ENCODE measurements around the gene JMY.

JMY gene, protein sequence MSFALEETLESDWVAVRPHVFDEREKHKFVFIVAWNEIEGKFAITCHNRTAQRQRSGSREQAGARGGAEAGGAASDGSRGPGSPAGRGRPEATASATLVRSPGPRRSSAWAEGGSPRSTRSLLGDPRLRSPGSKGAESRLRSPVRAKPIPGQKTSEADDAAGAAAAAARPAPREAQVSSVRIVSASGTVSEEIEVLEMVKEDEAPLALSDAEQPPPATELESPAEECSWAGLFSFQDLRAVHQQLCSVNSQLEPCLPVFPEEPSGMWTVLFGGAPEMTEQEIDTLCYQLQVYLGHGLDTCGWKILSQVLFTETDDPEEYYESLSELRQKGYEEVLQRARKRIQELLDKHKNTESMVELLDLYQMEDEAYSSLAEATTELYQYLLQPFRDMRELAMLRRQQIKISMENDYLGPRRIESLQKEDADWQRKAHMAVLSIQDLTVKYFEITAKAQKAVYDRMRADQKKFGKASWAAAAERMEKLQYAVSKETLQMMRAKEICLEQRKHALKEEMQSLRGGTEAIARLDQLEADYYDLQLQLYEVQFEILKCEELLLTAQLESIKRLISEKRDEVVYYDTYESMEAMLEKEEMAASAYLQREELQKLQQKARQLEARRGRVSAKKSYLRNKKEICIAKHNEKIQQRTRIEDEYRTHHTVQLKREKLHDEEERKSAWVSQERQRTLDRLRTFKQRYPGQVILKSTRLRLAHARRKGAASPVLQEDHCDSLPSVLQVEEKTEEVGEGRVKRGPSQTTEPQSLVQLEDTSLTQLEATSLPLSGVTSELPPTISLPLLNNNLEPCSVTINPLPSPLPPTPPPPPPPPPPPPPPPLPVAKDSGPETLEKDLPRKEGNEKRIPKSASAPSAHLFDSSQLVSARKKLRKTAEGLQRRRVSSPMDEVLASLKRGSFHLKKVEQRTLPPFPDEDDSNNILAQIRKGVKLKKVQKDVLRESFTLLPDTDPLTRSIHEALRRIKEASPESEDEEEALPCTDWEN

DNA sequence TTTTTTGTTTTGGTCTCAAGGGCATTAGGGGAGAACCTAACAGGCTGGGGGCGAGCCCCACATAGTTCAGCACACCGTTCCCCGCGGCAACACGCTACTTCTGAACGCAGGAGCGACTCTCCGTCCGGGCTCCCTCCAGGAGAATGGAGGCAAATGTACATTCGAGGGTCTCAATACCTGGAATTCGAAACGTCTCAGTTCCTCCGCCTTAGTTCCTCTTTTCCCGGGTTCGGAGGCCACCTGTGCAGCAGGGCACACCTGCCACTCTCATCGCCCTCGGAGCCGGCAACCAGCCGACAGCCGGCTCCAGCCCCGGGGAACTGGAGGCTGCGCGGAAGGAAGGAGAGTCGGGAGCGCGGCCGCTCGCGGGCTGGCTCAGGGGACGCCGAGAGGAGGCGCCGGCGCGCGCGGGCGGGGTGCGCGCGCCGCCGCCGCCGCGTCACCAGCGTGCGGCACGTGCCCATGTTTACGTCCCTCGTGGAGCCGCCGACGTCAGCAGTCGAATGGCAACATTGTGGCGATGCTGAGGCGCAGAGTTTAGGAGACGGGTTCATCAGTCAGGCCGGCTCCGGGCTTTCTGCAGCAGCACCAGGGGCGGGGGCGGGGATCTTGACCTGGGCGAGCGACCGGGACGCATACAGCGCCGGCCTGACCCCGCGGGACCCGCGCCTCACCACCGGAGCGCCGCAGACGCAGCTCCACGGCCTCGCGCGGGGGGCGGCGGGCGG, at the start of gene JMY:
JMY (plus strand) TSS at position 498 of the 728 bp plus-strand sequence. CDS start 520 bp downstream, outside the sequence.
- peak within 1 kb of the TSS; percentile 58 for H3K4me3 ChIP-seq (ENCODE audit: control insufficient read depth, low read depth, low read length)
- DNase-seq (ENCODE audit: low read depth): no peak
- no peak for TF ChIP-seq CTCF (IDR thresholded peaks at IDR 0.05; ENCODE audit: control insufficient read depth, insufficient read depth, low read depth, low read length, missing control alignments)

GRCh38 chr5:79186455-79186854, 49.5 kb upstream of the JMY start:
- no peak overlapping the region for H3K4me3 ChIP-seq (ENCODE audit: control insufficient read depth, low read depth, low read length)
- no peak for DNase-seq (ENCODE audit: low read depth)
- no peak for TF ChIP-seq CTCF (IDR thresholded peaks at IDR 0.05; ENCODE audit: control insufficient read depth, insufficient read depth, low read depth, low read length, missing control alignments)

DNA sequence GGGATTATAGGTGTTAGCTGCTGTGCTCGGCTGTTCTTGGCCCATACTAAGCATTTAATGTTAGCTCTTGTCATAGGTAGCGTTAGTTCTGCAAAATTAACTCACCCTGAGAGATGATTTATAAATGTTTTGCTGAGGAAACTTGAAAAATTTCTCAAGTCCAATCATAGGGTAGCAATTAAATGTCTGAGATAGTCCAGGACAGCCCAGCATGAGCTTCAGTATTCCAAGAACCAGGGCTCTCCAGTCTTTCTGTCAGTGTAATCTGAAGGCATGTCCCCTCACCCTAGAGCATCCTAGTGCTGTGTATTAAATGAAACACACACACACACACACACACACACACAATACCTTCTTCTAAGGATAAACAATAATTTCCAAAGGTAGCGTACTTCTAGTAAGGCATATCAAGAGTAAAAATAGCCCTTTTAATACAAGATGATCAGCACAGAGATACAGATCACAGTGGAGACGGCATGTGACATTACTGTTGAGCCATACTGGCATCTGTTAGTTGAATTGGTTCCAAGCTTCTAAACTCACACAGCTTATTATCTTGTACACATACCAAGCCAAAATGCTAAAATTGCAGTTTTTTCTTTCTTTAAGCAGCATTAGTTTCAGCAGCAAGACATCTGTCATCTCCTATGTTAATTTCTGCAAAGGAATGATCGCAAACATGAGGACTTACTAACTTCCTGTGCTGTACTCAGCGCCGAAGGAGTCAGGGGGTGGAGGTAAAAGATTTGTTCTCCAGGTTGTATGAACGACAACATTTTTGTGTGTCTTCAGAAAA, 46.3 kb upstream of the JMY start:
- DNase-seq (ENCODE audit: low read depth): no peak
- no peak overlapping the region for H3K4me3 ChIP-seq (ENCODE audit: control insufficient read depth, low read depth, low read length)
- TF ChIP-seq CTCF (IDR thresholded peaks at IDR 0.05; ENCODE audit: control insufficient read depth, insufficient read depth, low read depth, low read length, missing control alignments): no peak

GRCh38 chr5:79190235-79190529, 45.7 kb upstream of the JMY start:
- TF ChIP-seq CTCF (IDR thresholded peaks at IDR 0.05; ENCODE audit: control insufficient read depth, insufficient read depth, low read depth, low read length, missing control alignments): no peak
- H3K4me3 ChIP-seq (ENCODE audit: control insufficient read depth, low read depth, low read length): no peak overlapping the region

DNA sequence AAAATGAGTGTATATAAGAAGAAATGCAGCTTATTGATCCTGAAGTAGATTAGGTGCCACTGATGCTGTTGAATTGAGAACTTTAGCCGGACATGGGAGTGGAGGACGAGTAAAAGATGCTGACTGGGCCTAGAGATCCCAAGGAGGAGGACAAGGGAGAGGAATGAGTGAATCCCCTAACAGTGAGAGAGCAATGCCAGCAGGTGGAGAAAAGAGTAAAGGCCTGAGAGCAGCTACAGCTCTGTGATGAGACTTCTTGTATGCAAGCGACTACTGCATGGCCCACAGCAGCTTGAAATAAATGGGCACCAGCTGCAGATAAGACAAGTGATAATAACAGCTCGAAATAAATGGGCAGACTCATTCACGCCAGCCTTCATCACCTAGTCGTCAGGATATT, 44.5 kb upstream of the JMY start:
- no peak for TF ChIP-seq CTCF (IDR thresholded peaks at IDR 0.05; ENCODE audit: control insufficient read depth, insufficient read depth, low read depth, low read length, missing control alignments)
- no peak for DNase-seq (ENCODE audit: low read depth)
- H3K4me3 ChIP-seq (ENCODE audit: control insufficient read depth, low read depth, low read length): no peak overlapping the region

More at GRCh38 chr5:79190235-79190529, 45.7 kb upstream of the JMY start:
- DNase-seq (ENCODE audit: low read depth): no peak

All from AG09309 (cell line).